Limb (tissue), 2 donors: ENCODE measurements around the gene COMMD1.
"Not testable (repeated sequence)": the region's sequence is repeated elsewhere in the genome, so short reads cannot be mapped to it uniquely, and the experiment has no call there.

Experiments used
- DNase-seq, 2 donors: peaks; one replicate each; pipeline ENCODE4 v3.0.0-alpha.2; 2016; ENCODE audit errors: extremely low spot score in 2 of 2

The COMMD1 gene

GRCh38 chr2:61924895-61925663, 19.6 kb downstream of the COMMD1 start:
- no peak for DNase-seq

- no peak for DNase-seq
Observed at GRCh38 chr2:61926531-61927477, 21.3 kb downstream of the COMMD1 start.

DNA sequence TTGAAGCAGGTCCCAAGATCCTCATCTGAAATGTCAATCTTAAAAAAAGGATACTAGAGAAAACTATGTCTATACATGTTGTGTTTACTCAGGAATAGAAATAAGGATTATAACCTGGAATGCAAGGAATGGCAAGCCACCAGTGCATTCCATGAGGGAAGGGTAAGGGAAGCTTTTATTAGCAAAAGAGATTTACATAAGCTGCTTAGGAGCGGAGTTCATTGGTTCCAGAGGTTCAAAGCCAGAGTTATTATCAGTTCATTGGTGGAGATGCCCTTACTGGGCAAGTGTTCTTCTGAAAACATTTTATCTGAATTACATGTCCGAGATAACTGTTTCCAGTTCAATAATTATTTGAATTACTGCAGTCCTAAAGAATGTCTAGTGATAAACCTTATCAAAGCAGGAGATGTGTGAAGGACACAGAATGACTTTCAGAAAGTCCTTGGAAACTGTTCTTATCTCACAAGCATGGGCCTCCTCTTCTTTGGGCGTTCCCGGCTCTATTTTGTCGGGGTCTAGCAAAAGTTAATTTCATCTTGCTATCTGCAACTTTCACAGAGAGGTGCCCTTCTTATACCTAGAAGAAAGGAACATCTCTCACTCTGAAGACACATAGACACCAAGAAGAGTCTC, 23.5 kb downstream of the COMMD1 start:
- DNase-seq, result no peak

DNA sequence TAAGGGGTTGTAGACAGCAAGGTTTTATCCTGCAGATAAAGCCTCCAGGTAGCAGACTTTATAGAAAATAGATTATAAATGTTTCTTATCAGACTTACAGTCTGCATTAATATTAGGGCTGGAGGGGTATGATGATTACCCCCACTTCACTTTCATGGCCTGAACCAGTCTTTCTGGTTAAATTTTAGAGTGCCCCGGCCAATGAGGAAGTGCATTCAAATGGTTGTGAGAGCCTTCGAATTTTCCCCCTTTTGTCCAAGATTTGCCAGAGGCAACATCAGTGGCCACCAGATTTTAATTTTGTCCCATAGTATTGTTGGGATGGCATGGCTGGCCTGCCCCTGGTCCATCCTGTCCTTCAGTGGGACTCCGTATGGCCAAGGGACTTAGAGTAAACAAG, 31.6 kb downstream of the COMMD1 start:
- no peak for DNase-seq

- DNase-seq, result no peak
Observed at GRCh38 chr2:61937886-61938285, 32.4 kb downstream of the COMMD1 start.

- DNase-seq, result no peak
Observed at GRCh38 chr2:61938511-61938910, 33.0 kb downstream of the COMMD1 start.

GRCh38 chr2:61943251-61943650, 37.8 kb downstream of the COMMD1 start:
- no peak for DNase-seq

- no peak for DNase-seq
Observed at GRCh38 chr2:61946666-61947065, 41.2 kb downstream of the COMMD1 start.

GRCh38 chr2:61948661-61949457, 43.4 kb downstream of the COMMD1 start:
- no peak for DNase-seq

DNA sequence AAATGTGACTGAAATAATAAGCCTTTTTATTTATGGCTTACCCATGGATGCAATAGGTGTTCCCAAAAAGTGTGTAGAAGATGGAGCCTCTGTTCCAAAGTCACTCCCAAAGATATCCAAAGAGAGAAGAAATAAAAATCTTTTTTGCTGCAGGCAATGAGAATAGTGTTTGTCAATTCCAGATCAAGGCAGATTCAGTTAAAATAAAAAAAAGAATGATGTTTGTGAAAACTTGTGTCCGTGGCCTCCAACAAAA, 43.9 kb downstream of the COMMD1 start:
- DNase-seq, result no peak

DNA sequence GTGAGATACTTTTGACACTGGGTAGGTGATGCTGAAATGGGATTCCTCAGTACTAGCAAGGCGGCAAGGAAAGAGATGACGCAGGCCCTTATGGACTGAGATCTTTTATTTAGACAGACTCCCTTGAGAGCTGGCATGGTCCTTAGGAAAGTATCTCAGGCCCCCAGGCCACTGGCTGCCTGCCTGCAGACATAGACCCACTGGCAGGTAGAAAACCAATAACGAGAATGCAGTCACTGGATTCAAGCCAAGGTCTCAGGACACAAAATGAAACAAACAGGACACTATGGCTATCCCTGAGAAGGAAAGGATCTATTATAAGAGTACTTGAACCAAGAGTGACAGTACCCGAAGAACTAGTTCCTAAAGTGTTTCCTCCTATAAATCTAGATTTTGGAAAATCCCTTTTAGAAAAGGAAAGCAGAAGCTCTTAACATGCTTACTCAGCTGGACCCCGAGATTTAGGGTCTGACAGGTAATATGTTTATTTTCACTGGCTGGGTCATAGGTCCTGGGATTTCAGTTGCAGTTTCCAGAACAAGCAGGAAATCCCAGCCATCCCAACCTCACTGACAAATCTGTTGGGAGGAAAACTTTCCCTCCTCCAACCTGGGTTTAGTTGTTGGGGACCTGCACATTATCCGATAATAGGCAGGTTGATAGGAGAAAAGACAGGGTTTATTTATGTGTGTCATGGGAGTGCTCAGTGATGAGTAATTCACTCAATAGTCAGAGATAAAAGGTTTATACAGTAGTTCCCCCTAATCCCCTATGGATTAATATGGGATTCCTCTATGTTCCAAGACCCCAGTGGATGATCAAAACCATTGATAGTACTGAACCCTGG, 44.5 kb downstream of the COMMD1 start:
- DNase-seq, result no peak

GRCh38 chr2:61950571-61951315, 45.3 kb downstream of the COMMD1 start:
- no peak for DNase-seq

DNA sequence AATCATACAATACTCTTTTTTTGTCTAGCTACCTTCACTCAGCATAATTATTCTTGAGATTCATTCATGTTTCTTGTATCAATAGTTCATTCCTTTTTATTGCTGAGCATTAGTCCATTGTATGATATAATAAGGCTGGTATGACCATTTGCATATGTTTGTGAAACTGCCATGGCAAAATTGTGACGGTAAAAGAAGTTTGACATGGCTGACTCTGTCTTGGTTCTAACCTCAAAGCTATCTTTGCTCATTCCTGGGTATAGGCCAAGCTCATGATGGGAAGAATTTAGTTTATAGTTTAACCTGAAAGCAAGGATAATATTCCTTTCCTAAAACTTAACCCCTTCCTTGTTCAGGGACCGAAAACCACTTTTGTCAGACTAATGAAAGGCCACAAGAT, 46.4 kb downstream of the COMMD1 start:
- no peak for DNase-seq

- no peak for DNase-seq
Observed at GRCh38 chr2:61952288-61952687, 46.8 kb downstream of the COMMD1 start.

DNA sequence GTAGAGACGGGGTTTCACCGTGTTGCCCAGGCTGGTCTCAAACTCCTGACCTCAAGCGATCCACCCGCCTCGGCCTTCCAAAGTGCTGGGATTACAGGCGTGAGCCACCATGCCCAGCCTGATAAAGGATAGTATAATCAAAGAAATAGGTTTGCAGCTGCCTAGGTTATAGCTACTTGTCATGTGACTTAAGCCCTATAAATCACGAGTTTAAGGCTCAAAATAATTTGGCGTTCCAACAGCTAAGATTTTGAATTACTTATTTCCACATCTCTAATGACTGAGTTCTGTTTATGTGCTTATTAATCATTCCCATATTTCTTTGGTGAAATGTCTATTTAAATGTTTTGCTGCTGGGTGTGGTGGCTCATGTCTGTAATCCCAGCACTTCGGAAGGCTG, 49.4 kb downstream of the COMMD1 start:
- DNase-seq, result not testable (repeated sequence)

GRCh38 chr2:61959381-61960293, 54.2 kb downstream of the COMMD1 start:
- no peak for DNase-seq

DNA sequence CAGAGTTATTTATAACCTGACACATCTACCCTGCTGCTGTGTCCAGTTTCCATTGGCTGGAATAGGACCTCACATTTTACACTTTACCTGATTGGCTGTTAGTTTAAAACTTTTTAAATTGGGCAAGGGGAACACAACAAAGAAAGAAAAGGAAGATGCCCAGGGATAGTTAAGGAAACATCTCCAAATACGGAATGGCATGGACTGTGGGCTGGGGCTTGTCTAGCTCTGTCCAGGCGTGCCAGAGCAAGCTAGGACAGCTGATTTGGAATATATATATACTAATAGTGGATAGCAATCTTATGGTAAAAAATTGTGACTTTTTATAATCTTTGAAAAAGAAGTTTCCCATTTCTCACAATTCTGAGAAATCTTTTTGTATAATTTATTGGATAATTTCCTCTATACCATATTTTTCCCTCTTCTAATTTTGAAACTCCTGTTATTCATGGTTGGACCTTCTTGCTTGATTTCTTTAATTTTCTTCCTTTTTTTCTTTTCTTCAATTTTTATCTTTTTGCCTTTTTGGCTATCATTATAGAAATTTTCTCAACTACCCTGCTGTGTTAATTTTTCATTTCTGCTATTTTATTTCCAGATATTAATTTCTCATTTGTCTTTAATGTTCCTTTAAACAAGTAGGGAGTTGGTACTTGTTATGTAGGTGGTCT, 55.9 kb downstream of the COMMD1 start:
- DNase-seq, result no peak
